Superior temporal gyrus (tissue), 1 donor: ENCODE results near the gene GSE1.

Source experiments
- DNase-seq: peaks from one replicate; pipeline ENCODE4 v3.0.0-alpha.2; 2016; ENCODE audit errors: extremely low spot score

Gene GSE1

GRCh38 chr16:85645021-85645589 lies 32.0 kb downstream of the GSE1 start:
- no peak for DNase-seq

GRCh38 chr16:85646358-85646907 lies 33.3 kb downstream of the GSE1 start:
- DNase-seq = no peak

GRCh38 chr16:85646976-85647375 lies 33.9 kb downstream of the GSE1 start:
- DNase-seq = no peak

GRCh38 chr16:85648070-85648714 lies 35.1 kb downstream of the GSE1 start:
- DNase-seq = no peak

GRCh38 chr16:85648805-85649204 lies 35.7 kb downstream of the GSE1 start:
- DNase-seq = no peak

GRCh38 chr16:85649411-85650134 lies 36.5 kb downstream of the GSE1 start:
- DNase-seq = no peak

GRCh38 chr16:85650135-85650843 lies 37.2 kb downstream of the GSE1 start:
- no peak for DNase-seq

- peak; percentile 49 for DNase-seq
Observed at GRCh38 chr16:85650844-85651628, 37.9 kb downstream of the GSE1 start.

- no peak for DNase-seq
Observed at GRCh38 chr16:85651629-85652430, 38.7 kb downstream of the GSE1 start.

GRCh38 chr16:85652431-85653221 lies 39.5 kb downstream of the GSE1 start:
- peak; percentile 68 for DNase-seq

- no peak for DNase-seq
Observed at GRCh38 chr16:85653290-85653891, 40.3 kb downstream of the GSE1 start.

GRCh38 chr16:85654251-85655095 lies 41.4 kb downstream of the GSE1 start:
- DNase-seq = no peak

- no peak for DNase-seq
Observed at GRCh38 chr16:85655216-85656129, 42.4 kb downstream of the GSE1 start.

GRCh38 chr16:85656351-85657266 lies 43.5 kb downstream of the GSE1 start:
- DNase-seq = no peak

GRCh38 chr16:85657267-85657650 lies 44.1 kb downstream of the GSE1 start:
- DNase-seq = no peak

GRCh38 chr16:85657996-85658395 lies 44.9 kb downstream of the GSE1 start:
- no peak for DNase-seq
